Head of caudate nucleus (tissue), 42 donors: ENCODE data around the gene HOXA10.

Source experiments
- DNase-seq, 42 donors: peaks; one replicate each; pipeline versions ENCODE4 v3.0.0 to v3.0.0-alpha.2; 2020 to 2021; ENCODE audit warnings: mixed read lengths in 7 of 42
- intact Hi-C: fragments of 100-400 bp; cut with DNase I; formaldehyde crosslinking; loops from one replicate; pipeline ENCODE4 v1.15.0; 2022

The HOXA10 gene

DNA sequence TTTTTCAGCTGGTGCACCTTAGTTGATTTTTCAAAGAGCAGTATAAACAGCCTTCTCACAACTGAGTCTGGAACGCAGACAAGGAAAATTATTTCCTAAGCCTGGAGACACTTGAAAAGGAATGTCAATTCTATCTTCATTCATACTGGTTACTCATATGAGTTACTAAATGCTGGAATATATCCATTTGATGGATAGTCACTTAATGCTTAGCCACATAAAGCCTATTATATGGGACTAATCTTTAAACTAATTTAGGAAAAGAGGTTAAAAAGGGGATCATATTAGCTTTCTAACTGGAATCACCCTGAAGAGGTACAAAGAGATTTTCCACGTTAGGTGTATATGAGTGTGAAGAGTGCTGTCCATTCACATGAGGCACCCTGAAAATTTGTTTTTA is 41.9 kb downstream of the HOXA10 start:
- DNase-seq = no peak
- intact Hi-C loops = no loop called here

GRCh38 chr7:27131390-27131819 is 42.7 kb downstream of the HOXA10 start:
- DNase-seq = no peak
- intact Hi-C loops = no loop called here

DNA sequence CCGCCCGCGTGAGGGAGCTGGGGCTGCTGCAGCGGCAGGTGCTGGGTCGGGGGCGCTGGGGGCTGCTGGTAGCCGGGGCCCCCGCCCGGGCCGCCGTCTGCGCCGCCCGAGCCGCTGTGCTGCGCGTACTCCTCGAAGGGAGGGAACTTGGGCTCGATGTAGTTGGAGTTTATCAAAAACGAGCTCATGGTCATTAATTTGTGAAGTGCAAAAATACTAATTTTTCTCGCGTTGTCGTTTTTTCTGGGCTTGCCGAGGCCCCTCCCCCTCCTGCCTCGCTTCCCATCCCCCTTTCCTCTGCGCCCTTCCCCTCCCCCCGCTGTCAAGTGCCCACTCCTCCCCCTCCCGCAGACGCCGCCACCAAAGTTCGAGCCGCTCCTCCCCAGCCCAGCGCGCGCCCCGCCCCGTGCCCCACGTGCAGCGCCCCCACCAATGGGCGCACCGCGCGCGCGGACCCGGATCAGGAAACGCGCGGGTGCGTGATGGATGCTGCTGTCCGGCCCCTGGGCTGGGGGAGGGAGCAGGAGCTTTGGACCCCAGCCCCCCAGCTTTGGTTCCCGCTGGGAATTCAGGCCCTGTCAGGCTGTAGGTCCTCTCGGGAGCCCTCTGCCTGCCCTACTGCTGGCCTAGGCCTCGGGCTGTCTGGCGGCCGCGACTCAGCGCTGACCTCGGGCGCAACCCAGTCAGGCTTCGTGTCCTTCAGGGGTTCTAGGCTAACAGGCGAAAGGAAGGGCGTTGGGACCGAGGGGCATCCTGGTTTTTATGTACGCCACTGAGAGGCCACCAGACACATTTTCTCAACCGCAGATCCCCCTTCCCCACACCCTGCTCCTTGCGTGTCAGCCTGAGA is 43.4 kb downstream of the HOXA10 start, which contains the start of gene HOXA4:
Gene HOXA4 (minus strand): TSS at position 218 of the 850 bp plus-strand sequence. CDS start 24 bp downstream, at position 194.
- intact Hi-C loops = no loop called here
- peak in 23 of 42 donors; percentile 8 to 62 (median 37) for DNase-seq

GRCh38 chr7:27129729-27130539 is 44.2 kb downstream of the HOXA10 start:
- no peak for DNase-seq
- intact Hi-C loops = loop anchor here (10.0 kb wide), 1 partner anchor 275 kb away; no protein-coding TSS in a partner anchor

- intact Hi-C loops = loop anchor here (10.0 kb wide), 1 partner anchor 274 kb away; no protein-coding TSS in a partner anchor
- DNase-seq = no peak
Observed at GRCh38 chr7:27128776-27129728, 45.1 kb downstream of the HOXA10 start.

- intact Hi-C loops = loop anchor here (10.0 kb wide), 1 partner anchor 273 kb away; no protein-coding TSS in a partner anchor
- DNase-seq = no peak
Observed at GRCh38 chr7:27128034-27128433, 46.1 kb downstream of the HOXA10 start.

GRCh38 chr7:27126596-27127327 is 47.4 kb downstream of the HOXA10 start:
- no peak for DNase-seq
- intact Hi-C loops = loop anchor here (10.0 kb wide), 1 partner anchor 272 kb away; no protein-coding TSS in a partner anchor

DNA sequence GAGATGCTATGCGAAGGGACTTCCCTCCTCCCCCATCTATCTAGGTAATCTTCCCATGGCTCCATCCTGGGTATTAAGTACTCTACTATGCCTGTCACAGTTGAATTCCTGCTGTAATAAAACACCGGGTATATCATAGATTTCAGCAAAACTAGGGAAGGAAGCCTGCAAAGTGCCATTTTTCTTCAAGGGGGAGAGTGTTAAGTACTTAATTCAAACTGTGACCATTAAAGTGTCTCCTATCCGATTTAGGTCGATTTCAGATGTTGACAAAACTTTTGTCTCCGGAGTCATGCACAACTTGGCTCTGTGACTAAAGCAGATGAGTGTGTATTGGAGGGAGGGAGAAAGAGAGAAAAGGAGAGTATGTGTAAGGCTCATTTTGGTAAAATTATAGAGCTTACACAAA is 48.1 kb downstream of the HOXA10 start:
- no peak for DNase-seq
- intact Hi-C loops = loop anchor here (10.0 kb wide), 1 partner anchor 271 kb away; no protein-coding TSS in a partner anchor

DNA sequence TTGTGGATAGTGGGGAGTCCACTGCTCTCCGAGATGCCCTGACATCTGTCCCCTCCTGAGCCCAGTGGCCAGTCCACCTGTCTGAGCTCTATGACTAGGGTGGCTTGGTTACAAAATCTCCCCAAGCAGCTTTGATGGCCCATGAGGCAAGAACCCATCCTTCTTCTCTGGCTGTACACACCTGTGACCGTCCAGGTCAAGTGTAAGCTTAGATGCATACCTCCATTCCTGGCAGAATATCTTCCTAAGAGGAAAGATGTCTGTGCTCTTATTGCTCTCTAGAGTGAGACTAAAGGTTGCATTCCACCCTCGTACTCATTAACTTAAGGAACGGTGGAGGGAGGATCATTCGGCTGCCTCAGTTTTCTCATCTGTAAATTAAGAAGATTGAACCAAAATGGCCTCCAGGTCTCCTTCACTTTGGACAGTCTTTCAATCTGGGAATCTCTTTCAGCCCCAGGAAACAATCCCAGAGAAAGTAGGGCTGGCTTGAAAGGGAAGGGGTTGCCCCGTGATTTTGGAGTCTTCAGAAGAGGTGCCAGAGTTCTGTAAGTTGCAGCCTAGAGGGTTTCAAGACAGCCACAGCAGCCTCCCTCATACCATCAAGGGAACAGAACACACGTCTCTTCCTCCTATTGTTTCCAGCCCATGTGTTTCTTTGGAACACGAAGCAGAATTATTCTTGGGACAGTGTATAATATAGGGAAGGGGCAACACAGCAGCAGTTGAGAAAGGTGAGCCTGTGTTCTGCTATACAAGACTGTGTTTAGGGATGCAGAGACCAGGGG is 49.0 kb downstream of the HOXA10 start:
- no peak for DNase-seq
- intact Hi-C loops = loop anchor here (10.0 kb wide), 1 partner anchor 270 kb away; no protein-coding TSS in a partner anchor

- intact Hi-C loops = loop anchor here (10.0 kb wide), 1 partner anchor 269 kb away; no protein-coding TSS in a partner anchor
- no peak for DNase-seq
Observed at GRCh38 chr7:27124096-27124901, 49.8 kb downstream of the HOXA10 start.

- intact Hi-C loops = loop anchor here (10.0 kb wide), 1 partner anchor 269 kb away; no protein-coding TSS in a partner anchor
- no peak for DNase-seq
Observed at GRCh38 chr7:27123477-27124053, 50.6 kb downstream of the HOXA10 start.

- intact Hi-C loops = loop anchor here (10.0 kb wide), 1 partner anchor 268 kb away; no protein-coding TSS in a partner anchor
- DNase-seq = no peak
Observed at GRCh38 chr7:27123007-27123476, 51.1 kb downstream of the HOXA10 start.

- DNase-seq = no peak
- intact Hi-C loops = loop anchor here (10.0 kb wide), 1 partner anchor 267 kb away; no protein-coding TSS in a partner anchor
Observed at GRCh38 chr7:27122077-27122910, 51.8 kb downstream of the HOXA10 start.

- intact Hi-C loops = loop anchor here (10.0 kb wide), 1 partner anchor 267 kb away; no protein-coding TSS in a partner anchor
- no peak for DNase-seq
Observed at GRCh38 chr7:27121684-27122076, 52.4 kb downstream of the HOXA10 start.
